ENCODE results near the gene ISM1.

Gene ISM1

GRCh38 chr20:13325796-13326340, 104.8 kb downstream of the ISM1 start (continued):
- TF ChIP-seq POU6F1 (CRISPR knock-in tag; IDR thresholded peaks at IDR 0.05; ENCODE audit: borderline replicate concordance, low read depth): no peak
- TF ChIP-seq ARNTL (CRISPR knock-in tag; IDR thresholded peaks at IDR 0.05; ENCODE audit: borderline replicate concordance, low read depth): no peak
- TF ChIP-seq TOX (CRISPR knock-in tag; IDR thresholded peaks at IDR 0.05; ENCODE audit: borderline replicate concordance): no peak
- TF ChIP-seq SNAI2 (CRISPR knock-in tag; IDR thresholded peaks at IDR 0.05): no peak
- no peak for TF ChIP-seq GLIS3 (CRISPR knock-in tag; IDR thresholded peaks at IDR 0.05)
- no peak for TF ChIP-seq PPARA (CRISPR knock-in tag; IDR thresholded peaks at IDR 0.05; ENCODE audit: borderline replicate concordance)
- TF ChIP-seq ZFP30 (CRISPR knock-in tag; IDR thresholded peaks at IDR 0.05): no peak

- TF ChIP-seq CREB5 (CRISPR knock-in tag; IDR thresholded peaks at IDR 0.05; ENCODE audit: low read depth) (no peak), ZFP3 (CRISPR knock-in tag; IDR thresholded peaks at IDR 0.05) (no peak), SNAI2 (CRISPR knock-in tag; IDR thresholded peaks at IDR 0.05) (no peak), PPARA (CRISPR knock-in tag; IDR thresholded peaks at IDR 0.05; ENCODE audit: borderline replicate concordance) (no peak), BACH2 (CRISPR knock-in tag; IDR thresholded peaks at IDR 0.05; ENCODE audit: borderline replicate concordance) (no peak), GLIS3 (CRISPR knock-in tag; IDR thresholded peaks at IDR 0.05) (no peak), ZC3H10 (CRISPR knock-in tag; IDR thresholded peaks at IDR 0.05) (no peak), RARB (CRISPR knock-in tag; IDR thresholded peaks at IDR 0.05) (no peak), TOX (CRISPR knock-in tag; IDR thresholded peaks at IDR 0.05; ENCODE audit: borderline replicate concordance) (no peak), ZNF70 (CRISPR knock-in tag; IDR thresholded peaks at IDR 0.05) (no peak)
- ATAC-seq: no peak
Measured at GRCh38 chr20:13331536-13331935, 110.5 kb downstream of the ISM1 start.

GRCh38 chr20:13333036-13333435, 112.0 kb downstream of the ISM1 start:
- ATAC-seq: no peak
- TF ChIP-seq ARNTL (CRISPR knock-in tag; IDR thresholded peaks at IDR 0.05; ENCODE audit: borderline replicate concordance, low read depth): no peak
- TF ChIP-seq CREB5 (CRISPR knock-in tag; IDR thresholded peaks at IDR 0.05; ENCODE audit: low read depth): no peak
- TF ChIP-seq ZFP3 (CRISPR knock-in tag; IDR thresholded peaks at IDR 0.05): no peak
- no peak for TF ChIP-seq CSRNP3 (CRISPR knock-in tag; IDR thresholded peaks at IDR 0.05)
- TF ChIP-seq PPARA (CRISPR knock-in tag; IDR thresholded peaks at IDR 0.05; ENCODE audit: borderline replicate concordance): no peak
- no peak for TF ChIP-seq RARB (CRISPR knock-in tag; IDR thresholded peaks at IDR 0.05)
- no peak for TF ChIP-seq POU6F1 (CRISPR knock-in tag; IDR thresholded peaks at IDR 0.05; ENCODE audit: borderline replicate concordance, low read depth)
- no peak for TF ChIP-seq CSDC2 (CRISPR knock-in tag; IDR thresholded peaks at IDR 0.05)
- TF ChIP-seq ESRRG (CRISPR knock-in tag; IDR thresholded peaks at IDR 0.05): no peak
- no peak for TF ChIP-seq ISL1 (CRISPR knock-in tag; IDR thresholded peaks at IDR 0.05)
- no peak for TF ChIP-seq TCF4 (CRISPR knock-in tag; IDR thresholded peaks at IDR 0.05; ENCODE audit: borderline replicate concordance)
- TF ChIP-seq BACH2 (CRISPR knock-in tag; IDR thresholded peaks at IDR 0.05; ENCODE audit: borderline replicate concordance): no peak
- TF ChIP-seq ZNF8 (CRISPR knock-in tag; IDR thresholded peaks at IDR 0.05): no peak

GRCh38 chr20:13333793-13334192, 112.7 kb downstream of the ISM1 start:
- ATAC-seq: no peak
- no peak for TF ChIP-seq ISL1 (CRISPR knock-in tag; IDR thresholded peaks at IDR 0.05)
- TF ChIP-seq POU6F1 (CRISPR knock-in tag; IDR thresholded peaks at IDR 0.05; ENCODE audit: borderline replicate concordance, low read depth): no peak
- TF ChIP-seq ZFP30 (CRISPR knock-in tag; IDR thresholded peaks at IDR 0.05): no peak
- no peak for TF ChIP-seq ZNF565 (CRISPR knock-in tag; conservative IDR thresholded peaks at IDR 0.05; ENCODE audit: low read depth)
- TF ChIP-seq TOX (CRISPR knock-in tag; IDR thresholded peaks at IDR 0.05; ENCODE audit: borderline replicate concordance): no peak
- no peak for TF ChIP-seq GLIS3 (CRISPR knock-in tag; IDR thresholded peaks at IDR 0.05)
- no peak for TF ChIP-seq BACH2 (CRISPR knock-in tag; IDR thresholded peaks at IDR 0.05; ENCODE audit: borderline replicate concordance)
- no peak for TF ChIP-seq RARB (CRISPR knock-in tag; IDR thresholded peaks at IDR 0.05)
- no peak for TF ChIP-seq PATZ1 (CRISPR knock-in tag; IDR thresholded peaks at IDR 0.05; ENCODE audit: borderline replicate concordance)
- TF ChIP-seq ZNF70 (CRISPR knock-in tag; IDR thresholded peaks at IDR 0.05): no peak
- TF ChIP-seq ARNTL (CRISPR knock-in tag; IDR thresholded peaks at IDR 0.05; ENCODE audit: borderline replicate concordance, low read depth): no peak
- no peak for TF ChIP-seq CSRNP3 (CRISPR knock-in tag; IDR thresholded peaks at IDR 0.05)
- no peak for TF ChIP-seq ESRRG (CRISPR knock-in tag; IDR thresholded peaks at IDR 0.05)
